GM10266 (cell line): Measurements from ENCODE around the gene SLC39A11.

Experiments
- DNase-seq: peaks from one replicate; pipeline ENCODE4 v3.0.0; 2012; ENCODE audit errors: extremely low spot score
- TF ChIP-seq, protein P1 (sequence below): IDR thresholded peaks from 2 replicates; pipeline ENCODE4 v1.5.1; 2012; ENCODE audit warnings: mild to moderate bottlenecking, low read depth; ENCODE audit not compliant: control insufficient read depth, insufficient read depth; ENCODE audit errors: missing control alignments

Gene SLC39A11

GRCh38 chr17:72935984-72936383 lies 156.5 kb downstream of the SLC39A11 start:
- no peak for DNase-seq
- TF ChIP-seq, protein P1, sequence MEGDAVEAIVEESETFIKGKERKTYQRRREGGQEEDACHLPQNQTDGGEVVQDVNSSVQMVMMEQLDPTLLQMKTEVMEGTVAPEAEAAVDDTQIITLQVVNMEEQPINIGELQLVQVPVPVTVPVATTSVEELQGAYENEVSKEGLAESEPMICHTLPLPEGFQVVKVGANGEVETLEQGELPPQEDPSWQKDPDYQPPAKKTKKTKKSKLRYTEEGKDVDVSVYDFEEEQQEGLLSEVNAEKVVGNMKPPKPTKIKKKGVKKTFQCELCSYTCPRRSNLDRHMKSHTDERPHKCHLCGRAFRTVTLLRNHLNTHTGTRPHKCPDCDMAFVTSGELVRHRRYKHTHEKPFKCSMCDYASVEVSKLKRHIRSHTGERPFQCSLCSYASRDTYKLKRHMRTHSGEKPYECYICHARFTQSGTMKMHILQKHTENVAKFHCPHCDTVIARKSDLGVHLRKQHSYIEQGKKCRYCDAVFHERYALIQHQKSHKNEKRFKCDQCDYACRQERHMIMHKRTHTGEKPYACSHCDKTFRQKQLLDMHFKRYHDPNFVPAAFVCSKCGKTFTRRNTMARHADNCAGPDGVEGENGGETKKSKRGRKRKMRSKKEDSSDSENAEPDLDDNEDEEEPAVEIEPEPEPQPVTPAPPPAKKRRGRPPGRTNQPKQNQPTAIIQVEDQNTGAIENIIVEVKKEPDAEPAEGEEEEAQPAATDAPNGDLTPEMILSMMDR = no peak

DNA sequence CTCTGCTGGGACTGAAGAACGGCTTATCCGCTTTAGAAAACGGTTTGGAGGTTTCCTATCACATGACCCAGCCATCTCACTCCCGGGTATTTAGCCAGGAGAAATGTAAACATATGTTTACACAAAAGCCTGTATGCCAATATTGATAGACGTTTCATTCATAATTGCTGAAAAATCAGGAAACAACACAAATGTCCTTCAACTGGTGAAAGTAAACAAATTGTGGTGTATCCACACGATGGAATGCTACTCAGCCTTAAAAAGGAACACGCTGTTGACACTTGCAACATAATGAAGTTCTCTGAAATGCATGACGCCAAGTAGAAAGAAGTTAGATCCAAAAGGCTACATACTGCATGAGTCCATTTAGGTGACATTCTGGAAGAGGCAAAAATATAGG lies 157.6 kb downstream of the SLC39A11 start:
- TF ChIP-seq, protein P1 = no peak
- no peak for DNase-seq

DNA sequence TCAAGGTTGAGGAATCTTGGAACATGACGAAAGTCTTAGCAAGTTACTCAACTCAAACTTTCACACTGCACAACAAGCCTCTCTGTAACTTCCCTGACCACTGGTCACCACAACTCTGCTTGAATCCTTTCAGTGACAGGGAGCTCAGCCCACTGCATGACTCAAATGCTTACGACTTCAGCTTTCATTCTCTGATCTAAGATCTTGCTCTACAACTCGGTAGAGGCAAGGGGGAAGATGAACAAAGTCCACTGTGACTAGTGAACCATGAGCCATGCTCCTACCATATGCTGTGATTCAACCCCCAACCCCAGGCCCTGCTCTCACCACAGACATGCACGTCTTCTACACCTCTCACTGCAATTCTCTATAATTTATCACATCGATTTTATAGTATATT lies 160.9 kb downstream of the SLC39A11 start:
- DNase-seq = peak; percentile 28
- TF ChIP-seq, protein P1 = no peak

GRCh38 chr17:72931163-72931562 lies 161.3 kb downstream of the SLC39A11 start:
- peak; percentile 63 for DNase-seq
- TF ChIP-seq, protein P1 = no peak

- TF ChIP-seq, protein P1 = no peak
- no peak for DNase-seq
These were observed 162.5 kb downstream of the SLC39A11 start for GRCh38 chr17:72930031-72930430.

DNA sequence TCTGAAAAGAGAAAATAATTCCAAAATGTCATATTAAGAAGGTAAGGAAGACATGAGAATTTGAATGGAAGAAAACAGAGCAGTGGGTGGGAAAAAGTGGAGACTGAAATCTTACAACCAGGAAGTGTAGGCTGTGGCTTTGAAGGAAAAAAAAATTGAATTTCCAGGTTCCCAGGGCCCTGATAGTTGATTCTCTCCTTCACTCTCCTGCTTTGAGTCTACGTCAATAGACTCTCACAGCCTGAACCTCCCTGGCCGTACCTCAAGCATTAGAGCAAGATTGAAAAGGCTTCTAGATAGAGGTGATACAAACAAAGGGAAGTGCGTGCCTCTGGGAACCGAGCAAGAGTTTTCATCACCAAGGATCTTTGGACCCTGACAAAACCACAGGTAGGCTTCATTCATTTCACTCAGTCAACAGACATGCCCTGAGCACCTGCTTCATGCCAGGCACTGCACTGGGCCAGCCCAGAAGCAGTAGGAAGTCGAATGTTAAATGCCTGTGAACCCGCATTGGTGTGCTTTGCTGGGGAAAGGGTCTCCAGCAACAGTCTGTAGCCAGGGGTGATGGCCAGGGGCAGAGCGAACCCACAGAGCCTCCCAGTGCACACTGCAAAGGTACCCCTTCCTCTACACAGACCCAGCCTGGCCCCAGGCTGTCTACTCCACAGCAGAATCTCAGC lies 163.9 kb downstream of the SLC39A11 start:
- DNase-seq = no peak
- TF ChIP-seq, protein P1 = no peak

DNA sequence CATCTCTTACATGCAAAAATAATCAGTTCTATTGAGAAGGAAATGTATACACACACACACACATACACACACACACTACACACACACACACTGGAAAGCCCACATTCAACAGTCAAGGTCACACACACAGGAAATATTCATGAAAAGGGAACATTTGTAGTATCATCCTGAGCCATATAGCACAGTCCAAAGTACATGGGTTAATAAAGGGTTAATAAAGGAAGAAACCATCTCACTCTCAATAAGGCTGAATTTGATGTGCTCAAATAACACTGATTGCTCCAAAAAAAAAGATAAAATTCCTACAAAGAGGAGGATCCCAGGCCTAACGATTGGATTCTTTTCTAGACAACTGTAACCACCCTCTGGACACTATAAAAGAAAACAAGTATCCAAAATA lies 164.7 kb downstream of the SLC39A11 start:
- DNase-seq = no peak
- TF ChIP-seq, protein P1 = no peak
